KOPT-K1 (cell line): ENCODE results near the gene TCOF1.

Source experiments
- H3K27ac ChIP-seq: fragments of 200-600 bp; sonication (generic); 2 replicates; pipeline ENCODE4 v1.5.1; 2016; ENCODE audit warnings: antibody characterized with exemption, mild to moderate bottlenecking, low read depth, low read length; ENCODE audit not compliant: poor library complexity, severe bottlenecking
- H3K36me3 ChIP-seq: fragments of 200-600 bp; sonication (generic); 2 replicates; pipeline ENCODE4 v1.5.1; 2017; ENCODE audit warnings: antibody characterized with exemption, mild to moderate bottlenecking, low read length, moderate library complexity; ENCODE audit not compliant: insufficient read depth
- H3K9me3 ChIP-seq: fragments of 200-600 bp; sonication (generic); 2 replicates; pipeline ENCODE4 v1.5.1; 2017; ENCODE audit warnings: antibody characterized with exemption, low read length, mild to moderate bottlenecking; ENCODE audit not compliant: insufficient read depth, poor library complexity, severe bottlenecking

The TCOF1 gene

DNA sequence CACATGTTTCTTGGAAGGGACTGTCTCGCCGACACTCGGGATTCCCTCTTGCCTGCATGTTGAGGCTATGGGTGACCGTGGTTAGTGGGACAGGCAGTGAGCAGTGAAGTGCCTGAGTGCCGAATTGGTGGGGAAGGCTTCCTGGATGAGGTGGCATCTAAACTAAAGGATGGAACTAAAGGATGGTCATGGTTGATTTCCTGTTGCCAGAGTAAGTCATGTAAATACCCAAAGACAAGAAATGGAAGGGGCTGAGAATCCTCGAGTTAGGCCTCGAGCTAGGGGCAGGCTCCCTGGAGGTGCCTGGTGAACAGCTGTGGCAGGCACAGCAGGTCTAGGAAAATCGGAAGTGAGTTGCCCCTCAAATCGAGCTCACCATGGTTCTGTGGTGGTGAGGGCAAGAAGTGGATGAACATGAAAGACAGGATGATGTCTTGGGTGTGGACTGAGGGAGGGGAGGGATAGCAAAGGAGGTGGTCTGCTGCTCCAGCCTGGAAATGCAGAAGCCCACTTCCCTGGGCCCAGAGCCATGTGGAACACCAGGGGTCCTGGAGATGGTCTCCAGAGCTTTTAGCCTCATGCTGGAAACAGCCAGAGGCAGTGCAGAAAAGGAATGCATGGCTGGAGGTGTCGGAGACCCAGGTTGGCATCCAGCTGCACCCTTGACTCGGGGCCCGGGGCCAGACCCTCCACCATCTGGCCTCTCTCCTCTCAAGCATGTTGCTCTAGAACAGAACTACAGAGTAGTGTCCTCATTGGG is 43.0 kb downstream of the TCOF1 start:
- Histone ChIP-seq H3K27ac (no peak overlapping the region), H3K36me3 (peaks cover 78% of the 10 kb centered on the region), H3K9me3 (no peaks in the 10 kb centered on the region)

DNA sequence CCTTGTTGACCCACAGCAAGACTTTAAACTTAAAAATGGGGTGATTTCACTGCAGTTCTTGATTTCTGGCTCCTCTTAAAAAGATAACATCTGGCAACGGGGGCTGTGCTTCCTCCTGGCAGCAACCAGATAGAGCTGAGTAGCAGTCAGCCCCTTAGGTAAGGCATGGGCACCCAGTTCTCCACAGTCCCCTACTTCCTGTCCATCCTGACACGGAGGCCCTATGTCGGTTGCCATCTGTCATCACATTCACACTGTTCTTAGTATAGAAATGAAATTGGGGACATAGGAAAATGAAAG is 43.5 kb downstream of the TCOF1 start:
- Histone ChIP-seq H3K36me3 (peaks cover 72% of the 10 kb centered on the region), H3K9me3 (no peaks in the 10 kb centered on the region), H3K27ac (no peak overlapping the region)

DNA sequence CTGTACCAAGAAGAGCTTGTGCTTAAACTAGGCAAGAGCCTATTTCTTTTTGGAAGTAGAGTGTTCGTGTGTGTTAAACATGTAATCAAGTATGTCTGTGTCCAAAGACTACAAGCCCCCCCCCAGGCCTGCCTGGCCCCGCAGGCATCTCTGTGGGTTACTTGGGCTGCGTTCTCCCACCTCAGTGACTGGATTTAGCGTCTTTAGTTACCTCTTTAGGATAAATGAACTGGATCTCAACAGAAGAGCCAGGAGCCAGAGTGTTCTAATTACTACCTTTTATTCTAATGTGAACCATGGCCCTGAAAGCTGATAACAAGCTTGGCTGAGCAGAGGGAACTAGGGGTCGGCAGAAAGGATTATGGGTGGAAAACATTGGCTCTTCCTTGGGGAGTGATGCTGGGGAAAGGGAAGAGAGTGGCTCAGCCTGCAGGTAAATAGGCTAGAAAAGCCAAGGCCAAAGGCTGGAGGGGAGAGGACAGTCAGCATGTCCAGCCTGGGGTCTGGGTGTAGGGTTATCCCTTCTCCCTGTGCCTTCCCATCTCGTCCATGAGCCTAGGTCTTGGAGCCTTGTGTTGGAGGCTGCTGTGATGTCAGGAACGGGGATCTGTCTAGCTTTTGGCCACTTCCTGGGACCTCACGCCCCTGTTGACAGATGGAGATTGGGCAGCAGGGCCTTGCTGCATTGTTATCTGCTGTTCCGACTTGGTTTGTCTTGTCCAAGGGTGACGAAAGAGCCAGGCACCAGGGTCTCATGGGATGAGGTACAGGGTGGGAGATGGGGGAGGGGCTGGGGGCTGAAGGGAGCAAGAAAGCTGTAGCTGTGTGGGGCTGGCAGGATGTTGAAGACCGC is 44.1 kb downstream of the TCOF1 start:
- no peak overlapping the region for H3K27ac ChIP-seq
- H3K9me3 ChIP-seq, result no peaks in the 10 kb centered on the region
- H3K36me3 ChIP-seq, result peaks cover 67% of the 10 kb centered on the region

DNA sequence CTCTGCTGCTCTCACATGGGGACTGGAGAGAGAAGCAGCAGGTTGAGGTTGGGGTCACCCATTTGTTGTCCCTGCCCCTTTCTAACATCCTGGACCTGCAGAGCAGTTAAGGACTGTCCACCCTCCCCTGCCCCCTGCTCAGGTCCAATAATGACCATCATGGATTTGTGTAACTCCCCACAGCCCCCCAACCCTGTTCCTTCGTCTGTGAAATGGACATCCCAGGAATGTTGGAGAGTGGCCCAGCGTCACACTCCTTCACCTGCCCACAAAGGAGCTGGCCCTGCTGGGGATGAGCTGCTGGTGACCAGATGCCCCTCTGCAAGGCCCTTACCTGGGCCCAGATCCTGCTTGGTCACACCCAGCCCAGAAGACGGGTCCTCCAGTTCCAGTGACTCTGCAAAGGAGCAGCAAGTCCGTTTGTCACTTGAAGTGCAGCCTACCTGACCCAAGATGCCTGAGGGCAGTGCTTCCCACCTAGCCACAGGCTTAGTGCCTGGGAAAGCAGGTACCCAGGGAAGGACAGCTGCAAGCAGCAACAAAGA is 44.8 kb downstream of the TCOF1 start:
- H3K9me3 ChIP-seq, result no peaks in the 10 kb centered on the region
- H3K36me3 ChIP-seq, result peaks cover 60% of the 10 kb centered on the region

DNA sequence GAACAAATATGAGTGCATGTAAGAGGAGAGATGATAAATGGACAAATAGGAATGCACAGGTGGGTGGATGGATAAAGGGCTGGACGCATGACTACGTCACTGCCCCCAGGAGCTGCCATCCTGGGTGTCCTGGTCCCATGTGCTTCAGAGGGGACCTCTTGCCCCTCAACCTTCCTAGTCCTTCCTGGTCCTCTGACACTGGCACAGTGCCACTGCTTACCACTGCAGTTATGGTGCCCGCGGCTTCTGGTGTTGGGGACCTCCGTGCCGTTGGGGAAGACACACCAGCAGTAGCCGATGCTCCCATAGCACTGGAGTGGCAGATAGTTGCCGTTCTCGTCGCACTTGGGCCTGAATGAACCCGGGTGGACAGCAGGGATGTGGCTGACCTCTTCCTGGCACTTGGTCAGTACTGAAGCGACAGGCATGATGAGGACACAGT is 45.4 kb downstream of the TCOF1 start:
- Histone ChIP-seq H3K9me3 (no peaks in the 10 kb centered on the region), H3K36me3 (peaks cover 53% of the 10 kb centered on the region), H3K27ac (no peak overlapping the region)

More for the DNA sequence above, 44.8 kb downstream of the TCOF1 start:
- no peak overlapping the region for H3K27ac ChIP-seq

DNA sequence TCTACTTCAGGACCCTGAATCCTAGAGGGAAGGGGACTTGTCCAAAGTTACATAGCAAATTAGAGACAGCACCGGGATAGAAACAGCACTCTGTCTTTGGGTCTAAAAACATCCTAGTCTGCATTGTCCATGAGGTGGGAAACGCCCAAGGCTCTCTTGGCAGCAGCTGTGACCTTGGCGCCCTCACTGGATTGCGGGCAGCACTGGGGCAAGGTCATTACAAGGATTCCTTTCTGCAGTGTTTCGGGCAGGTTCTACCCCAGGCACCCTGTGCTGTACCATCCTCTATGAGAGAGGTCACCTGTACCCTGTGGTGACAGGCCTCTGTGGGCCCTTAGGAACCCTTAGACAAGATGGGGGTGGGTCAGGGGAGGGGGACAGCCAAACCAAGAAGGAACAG is 46.6 kb downstream of the TCOF1 start:
- Histone ChIP-seq H3K27ac (no peak overlapping the region), H3K9me3 (no peaks in the 10 kb centered on the region), H3K36me3 (peaks cover 41% of the 10 kb centered on the region)

DNA sequence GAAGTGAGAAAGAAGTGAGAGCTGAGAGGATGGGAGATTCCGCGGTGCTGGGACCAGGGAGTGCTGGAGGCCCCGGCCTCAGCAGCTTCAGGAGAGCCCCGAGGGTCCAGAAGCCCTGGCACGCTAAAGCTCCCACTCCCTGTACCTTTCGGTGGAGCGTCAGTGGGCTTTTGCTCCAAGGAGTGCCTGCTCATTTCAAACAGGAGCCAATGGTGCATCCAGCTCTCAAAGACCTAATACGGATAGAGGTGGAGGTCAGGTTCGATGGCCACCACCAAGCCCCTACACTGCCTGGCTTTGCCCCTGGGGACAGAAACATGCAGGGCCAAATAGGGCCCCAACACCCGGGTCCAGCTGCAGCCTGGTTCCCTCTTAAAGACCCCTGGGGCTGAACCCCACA is 47.0 kb downstream of the TCOF1 start:
- Histone ChIP-seq H3K36me3 (peaks cover 37% of the 10 kb centered on the region), H3K9me3 (no peaks in the 10 kb centered on the region), H3K27ac (no peak overlapping the region)

DNA sequence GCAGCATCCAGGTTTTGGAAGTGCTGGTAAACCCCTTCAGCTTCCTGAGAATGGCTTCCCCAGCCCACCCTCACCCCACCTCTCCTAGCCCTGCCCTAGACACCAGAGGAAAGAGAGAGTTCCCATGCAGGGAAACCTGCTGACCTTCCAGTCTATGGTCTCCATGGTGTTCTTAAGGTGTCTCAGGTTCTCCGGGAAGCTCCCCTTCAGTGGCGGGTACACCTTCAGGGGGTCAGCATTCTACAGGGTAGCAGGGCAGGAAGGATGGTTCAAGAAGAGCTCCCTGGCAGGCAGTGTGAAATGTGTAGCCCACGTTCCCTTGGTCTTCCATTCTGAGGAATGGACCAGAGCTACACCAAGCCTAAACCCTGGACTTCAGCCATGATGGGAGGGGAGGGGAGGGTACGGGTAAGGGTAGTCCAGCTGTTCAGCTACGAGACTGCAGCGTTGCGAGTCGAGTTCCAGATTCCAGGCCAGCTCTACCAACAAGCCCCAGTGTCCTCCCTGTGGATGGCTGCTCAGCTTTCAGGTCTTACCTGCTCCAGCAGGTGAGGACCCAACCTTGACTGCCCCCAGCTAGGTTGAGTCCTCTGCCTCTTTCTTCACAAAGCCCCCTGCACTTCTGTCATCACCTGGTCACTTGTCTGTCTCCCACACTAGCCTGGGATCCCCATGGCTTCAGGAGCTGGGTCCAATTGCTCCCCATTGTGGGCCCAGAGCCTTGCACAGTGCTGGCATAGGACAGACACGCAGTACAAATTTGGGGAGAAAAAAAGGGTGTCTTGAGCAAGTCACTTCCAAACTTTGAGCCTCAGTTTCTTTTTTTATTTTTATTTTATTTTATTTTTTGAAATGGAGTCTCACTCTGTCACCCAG is 47.7 kb downstream of the TCOF1 start:
- Histone ChIP-seq H3K36me3 (peaks cover 31% of the 10 kb centered on the region), H3K9me3 (no peaks in the 10 kb centered on the region), H3K27ac (no peak overlapping the region)

DNA sequence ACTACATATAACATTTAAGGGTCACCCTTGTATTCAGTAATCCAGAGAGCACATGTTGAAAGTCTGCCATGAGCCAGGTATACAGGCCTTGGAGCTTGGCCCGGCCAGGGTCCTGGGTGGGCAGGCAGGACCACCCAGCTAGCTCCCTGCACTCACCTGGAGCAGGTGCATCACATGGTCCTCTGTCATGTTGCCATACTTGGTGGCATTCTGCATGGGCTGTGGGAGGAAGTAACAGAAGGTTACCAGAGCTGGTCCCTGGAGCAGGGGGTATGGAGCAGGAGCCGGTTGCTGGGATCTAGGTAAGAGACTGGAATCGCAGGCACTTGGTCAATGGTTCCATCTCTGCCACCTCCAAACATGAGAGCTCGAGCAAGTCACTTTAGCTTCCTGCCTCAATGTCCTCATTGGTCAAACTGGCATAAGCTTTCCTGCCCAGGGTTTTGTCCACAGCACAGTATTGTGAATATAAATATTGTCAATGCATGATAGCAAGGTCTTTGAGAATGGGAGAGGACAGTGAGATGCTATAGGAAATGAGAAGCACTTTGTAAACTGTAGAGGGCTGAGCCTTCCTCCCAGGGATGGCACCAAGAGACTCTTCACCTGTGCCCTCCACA is 48.7 kb downstream of the TCOF1 start:
- H3K9me3 ChIP-seq, result no peaks in the 10 kb centered on the region
- peaks cover 20% of the 10 kb centered on the region; the same call in 1 of the 2 replicates for H3K36me3 ChIP-seq
- no peak overlapping the region for H3K27ac ChIP-seq

DNA sequence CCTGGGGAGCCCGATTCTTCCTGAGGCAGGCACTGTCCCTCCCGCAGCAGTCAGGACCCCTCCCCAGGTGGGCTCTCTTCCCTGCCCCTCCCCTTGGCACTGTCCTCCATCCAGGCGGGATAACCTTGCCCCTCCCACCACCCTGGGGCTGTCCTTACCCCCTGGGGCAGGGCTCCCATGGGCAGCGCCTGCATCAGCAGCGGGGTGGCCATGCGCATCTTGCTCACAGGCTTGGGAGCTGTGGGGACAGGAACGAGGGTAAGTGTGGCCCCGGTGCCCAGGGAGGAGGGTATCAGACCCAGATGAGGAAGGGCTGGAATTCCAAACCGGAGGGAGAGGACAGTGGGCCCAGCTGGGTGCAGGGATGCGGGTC is 49.2 kb downstream of the TCOF1 start:
- Histone ChIP-seq H3K9me3 (no peaks in the 10 kb centered on the region), H3K36me3 (peaks cover 15% of the 10 kb centered on the region; the same call in 1 of the 2 replicates), H3K27ac (no peak overlapping the region)

DNA sequence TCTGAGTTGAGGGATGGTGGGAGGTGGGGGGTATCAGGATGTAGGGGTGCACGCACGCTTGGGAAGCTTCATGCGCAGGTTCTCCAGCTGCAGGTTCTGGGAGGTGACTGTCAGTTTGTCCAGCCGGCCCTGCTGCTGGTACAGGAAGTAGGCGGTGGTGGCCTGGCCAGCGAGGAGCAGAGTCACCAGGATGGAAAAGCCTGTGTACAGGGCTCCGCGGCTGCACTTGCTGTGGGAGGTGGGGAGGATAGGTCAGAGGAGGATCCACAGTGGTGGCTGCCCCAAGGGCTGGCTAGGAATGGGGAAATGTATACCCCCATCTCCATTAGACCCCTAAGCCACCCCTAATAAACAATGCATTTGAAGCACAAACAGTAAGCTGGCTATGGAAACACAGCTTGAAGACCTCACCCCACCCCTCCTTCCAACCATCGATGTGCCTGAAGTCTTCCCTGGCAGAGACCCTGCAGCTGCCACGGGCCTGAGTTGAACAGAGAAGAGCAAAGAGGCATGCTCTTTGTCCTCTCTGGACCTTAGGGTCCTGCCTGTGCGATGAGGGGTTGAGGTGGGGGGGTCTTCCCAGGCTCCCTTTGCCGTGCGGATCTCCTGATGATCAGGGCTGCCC is 49.7 kb downstream of the TCOF1 start:
- no peaks in the 10 kb centered on the region for H3K9me3 ChIP-seq
- H3K27ac ChIP-seq, result no peak overlapping the region
- H3K36me3 ChIP-seq, result peaks cover 11% of the 10 kb centered on the region; the same call in 1 of the 2 replicates

DNA sequence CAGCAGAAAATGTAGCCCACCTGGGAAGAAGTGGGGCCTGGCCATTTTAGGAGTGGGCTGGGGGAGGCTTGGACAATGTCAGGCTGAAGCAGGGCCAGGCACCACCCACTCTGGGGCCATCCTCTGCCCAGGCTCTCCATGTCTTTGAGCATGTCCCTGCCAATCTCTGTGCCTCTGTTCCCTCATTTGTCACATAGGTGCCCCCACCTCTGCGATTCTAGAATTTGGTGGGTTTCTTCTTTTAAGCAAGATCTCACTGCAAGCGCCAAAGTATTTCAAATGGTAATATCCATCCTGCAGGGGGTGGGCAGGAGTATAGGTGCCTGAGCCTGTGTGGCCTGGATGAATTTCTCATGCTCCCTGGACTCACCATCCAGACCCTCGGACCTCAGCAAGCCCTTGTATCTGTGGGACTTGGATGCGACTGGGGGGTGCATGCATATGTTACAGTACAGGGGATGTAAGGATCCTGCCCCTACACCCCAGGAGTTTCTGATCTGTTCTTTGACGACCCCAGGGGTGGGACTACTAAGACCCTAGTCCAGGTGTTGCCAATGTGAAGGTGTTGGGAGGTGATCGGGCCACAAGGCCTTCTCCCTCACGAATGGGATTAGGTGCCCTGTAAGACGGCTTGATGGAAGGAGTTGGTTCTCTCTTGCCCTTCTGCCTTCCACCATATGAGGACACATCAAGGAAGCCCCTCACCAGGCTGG is 50.9 kb downstream of the TCOF1 start:
- Histone ChIP-seq H3K36me3 (no peaks in the 10 kb centered on the region), H3K27ac (no peak overlapping the region), H3K9me3 (no peaks in the 10 kb centered on the region)

DNA sequence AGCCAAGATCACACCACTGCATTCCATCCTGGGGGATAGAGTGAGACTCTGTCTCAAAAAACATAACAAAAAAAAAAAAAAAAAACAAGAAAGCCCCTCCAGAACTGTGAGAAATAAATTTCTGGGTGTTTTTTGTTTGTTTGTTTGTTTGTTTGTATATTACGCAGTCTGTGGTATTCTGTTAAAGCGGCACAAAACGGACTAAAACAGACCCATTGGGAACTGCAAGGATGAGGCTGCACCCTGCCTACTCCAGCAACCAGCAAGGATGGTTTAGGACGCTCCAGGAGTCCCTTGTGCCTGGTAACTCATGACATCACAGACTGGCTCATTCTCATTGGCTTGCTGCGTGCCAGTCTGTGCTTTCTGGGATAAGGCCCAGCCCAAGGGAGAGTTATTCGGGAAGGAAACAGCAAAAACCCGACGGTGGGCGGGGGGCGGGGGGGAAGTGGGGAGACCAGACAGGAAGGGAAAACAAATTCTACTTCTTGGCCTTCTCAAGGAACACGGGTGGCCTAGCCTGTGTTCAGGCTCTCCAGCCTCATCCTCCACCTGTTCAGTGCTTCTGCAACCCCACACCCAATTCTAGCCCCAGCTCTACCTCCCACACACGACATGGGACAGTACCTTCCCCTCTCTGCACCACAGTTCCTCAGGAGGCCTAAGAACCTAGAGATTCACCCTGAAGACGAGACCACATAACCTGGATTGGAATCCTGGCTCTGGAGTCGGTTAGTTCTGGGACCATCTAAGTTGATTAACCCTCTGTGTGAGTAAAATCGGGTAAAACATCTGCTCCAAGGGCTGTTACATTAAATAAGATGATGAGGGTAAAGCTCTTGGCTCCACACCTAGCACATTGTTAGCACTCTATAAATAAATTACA is 52.4 kb downstream of the TCOF1 start:
- no peaks in the 10 kb centered on the region for H3K9me3 ChIP-seq
- no peak overlapping the region for H3K27ac ChIP-seq
- no peaks in the 10 kb centered on the region for H3K36me3 ChIP-seq
